B cell (primary cell): ENCODE results near the gene VPS9D1. TPM values are rescaled to one million over a fixed set of nuclear protein-coding genes. Genes with fewer than 3 reads are reported as not detected.

ENCODE experiments used
- ATAC-seq: fragments of 200-7000 bp; cut with Tn5 transposase; one replicate; pipeline ENCODE4 v1.10.0; 2021; ENCODE audit warnings: low read depth, mild to moderate bottlenecking, moderate number of reproducible peaks, moderate library complexity
- CTCF ChIA-PET: fragments of 350-600 bp; sonication (Branson Sonifier 250); formaldehyde crosslinking; loops from one replicate; lab custom pipeline; 2021; ENCODE audit warnings: antibody characterized with exemption, inconsistent platforms; lab: Charles Lee
- POLR2A ChIA-PET: fragments of 350-600 bp; sonication (Branson Sonifier 250); formaldehyde crosslinking; loops from one replicate; lab custom pipeline; 2021; ENCODE audit warnings: antibody characterized with exemption; lab: Charles Lee
- DNase-seq: peaks from one replicate; pipeline ENCODE4 v3.0.0; 2013
- H2AFZ ChIP-seq: 2 replicates; pipeline ENCODE4 v1.6.1; 2012; ENCODE audit warnings: mild to moderate bottlenecking, low read depth, low read length; ENCODE audit not compliant: insufficient read depth, poor library complexity, severe bottlenecking
- H3K27ac ChIP-seq, 2 donors: 1 replicate in 1 of 2; 2 replicates in 1 of 2; pipeline ENCODE4 v1.5.1; 2012 to 2013; ENCODE audit warnings: low read length in 2 of 2, mild to moderate bottlenecking in 2 of 2, moderate library complexity in 1 of 2
- H3K27me3 ChIP-seq, 4 experiments: fragments of 200-600 bp in 1 of 4; sonication (generic) in 1 of 4; replicated peaks in 1 of 4; 1 replicate in 2 of 4; 2 replicates in 2 of 4; pipeline versions ENCODE4 v1.6.1 to v1.7.0; 2013 to 2016; ENCODE audit warnings: low read length in 3 of 4, mild to moderate bottlenecking in 2 of 4, mixed read lengths in 1 of 4, moderate library complexity in 1 of 4; ENCODE audit not compliant: insufficient read depth in 4 of 4, control insufficient read depth in 3 of 4; ENCODE audit errors: control extremely low read depth in 1 of 4
- H3K36me3 ChIP-seq, 2 experiments: replicated peaks in 1 of 2; 1 replicate in 1 of 2; 2 replicates in 1 of 2; pipeline versions ENCODE4 v1.6.1 to v1.7.1; 2013; ENCODE audit warnings: low read length in 1 of 2; ENCODE audit not compliant: insufficient read depth in 2 of 2, control insufficient read depth in 1 of 2; ENCODE audit errors: control extremely low read depth in 1 of 2, extremely low read depth in 1 of 2
- H3K4me1 ChIP-seq, 2 donors: fragments of 200-600 bp in 1 of 2; sonication (generic) in 1 of 2; 1 replicate in 1 of 2; 2 replicates in 1 of 2; pipeline versions ENCODE4 v1.5.1 to v1.6.1; 2013 to 2017; ENCODE audit warnings: low read length in 2 of 2; ENCODE audit not compliant: control insufficient read depth in 2 of 2, insufficient read depth in 2 of 2
- H3K4me2 ChIP-seq: replicated peaks from 2 replicates; pipeline ENCODE3; 2012; ENCODE audit warnings: mild to moderate bottlenecking, low read depth, low read length; ENCODE audit not compliant: poor library complexity, severe bottlenecking
- H3K4me3 ChIP-seq, 5 experiments: fragments of 200-600 bp in 1 of 5; sonication (generic) in 1 of 5; 1 replicate in 3 of 5; 2 replicates in 2 of 5; pipeline versions ENCODE4 v1.5.1 to v1.7.0; 2011 to 2016; ENCODE audit warnings: low read length in 4 of 5, mild to moderate bottlenecking in 4 of 5, low read depth in 2 of 5, control low read depth in 1 of 5, moderate library complexity in 1 of 5; ENCODE audit not compliant: insufficient read depth in 1 of 5; ENCODE audit errors: control extremely low read depth in 1 of 5, extremely low read depth in 1 of 5
- H3K79me2 ChIP-seq: fragments of 200-600 bp; sonication (generic); one replicate; pipeline ENCODE4 v1.6.0; 2016; ENCODE audit warnings: low read length; ENCODE audit not compliant: control insufficient read depth, insufficient read depth
- H3K9ac ChIP-seq: fragments of 200-600 bp; sonication (generic); 2 replicates; pipeline ENCODE4 v1.6.1; 2017; ENCODE audit warnings: mild to moderate bottlenecking, low read length, moderate library complexity
- H3K9me3 ChIP-seq, 3 donors: one replicate each; pipeline versions ENCODE4 v1.6.1 to v1.7.1; 2013; ENCODE audit warnings: low read length in 2 of 3; ENCODE audit not compliant: control insufficient read depth in 2 of 3, insufficient read depth in 1 of 3; ENCODE audit errors: control extremely low read depth in 1 of 3
- H4K20me1 ChIP-seq: 2 replicates; pipeline ENCODE4 v1.6.0; 2012; ENCODE audit warnings: mild to moderate bottlenecking, low read length; ENCODE audit not compliant: insufficient read depth, control insufficient read depth, poor library complexity, severe bottlenecking
- H3K27ac Mint-ChIP-seq: one replicate; pipeline ENCODE4 v1.8.0; 2021; ENCODE audit warnings: mixed read lengths
- H3K27me3 Mint-ChIP-seq: one replicate; pipeline ENCODE4 v1.8.0; 2021; ENCODE audit warnings: mixed read lengths
- H3K4me1 Mint-ChIP-seq: one replicate; pipeline ENCODE4 v1.8.0; 2021; ENCODE audit warnings: mixed read lengths
- H3K4me3 Mint-ChIP-seq: one replicate; pipeline ENCODE4 v1.8.0; 2021; ENCODE audit warnings: mixed read lengths
- H3K9me3 Mint-ChIP-seq: one replicate; pipeline ENCODE4 v1.8.0; 2022; ENCODE audit warnings: mixed read lengths; ENCODE audit not compliant: insufficient read depth
- CTCF ChIP-seq: fragments of 200-600 bp; IDR thresholded peaks from one replicate; pipeline ENCODE4 v1.8.0; 2022; ENCODE audit warnings: antibody characterized with exemption, mild to moderate bottlenecking
- EZH2 ChIP-seq: IDR thresholded peaks from 2 replicates; pipeline ENCODE4 v1.6.1; 2012; ENCODE audit warnings: borderline replicate concordance, low read depth, mild to moderate bottlenecking, moderate library complexity, low read length; ENCODE audit not compliant: insufficient read depth, poor library complexity, severe bottlenecking
- WGBS: methylation state at CpG from one replicate; pipeline ENCODE4 v1.1.5; 2013; ENCODE audit warnings: missing lambda C conversion rate; ENCODE audit not compliant: insufficient coverage; 5-methylcytosine and 5-hydroxymethylcytosine counted together
- intact Hi-C: fragments of 100-400 bp; cut with micrococcal nuclease; formaldehyde crosslinking; loops from one replicate; pipeline ENCODE4 v1.10.0; 2022
- polyA plus RNA-seq: library from polyadenylated mRNA; depleted of rRNA; stranded (reverse); fragments of >200 nt; gene quantifications from 2 replicates; pipeline ENCODE4 v1.2.3, GENCODE V29; 2012
- total RNA-seq, 2 donors: library from RNA; stranded (reverse); fragments of 120-200 nt in 1 of 2; gene quantifications; 1 replicate in 1 of 2; 2 replicates in 1 of 2; pipeline versions ENCODE4 v1.2.3 to v1.2.4, GENCODE V29; 2013 to 2022

The VPS9D1 gene
- total and polyA plus RNA-seq, 2 donors (not counting 1 experiment from before 2014, with no cell fraction given): 14.6 to 24.0 TPM

GRCh38 chr16:89686520-89687091 is 34.1 kb downstream of the VPS9D1 start, which contains the start of gene CDK10:
TSS of gene CDK10 (plus strand) at chr16:89686689. CDS start at chr16:89686711, 22 bp downstream.
- Histone ChIP-seq H3K79me2 (peaks cover 32% of the 10 kb centered on the region), H3K9ac (peak within 1 kb of the TSS; percentile 91), H3K4me2 (peak within 1 kb of the TSS; percentile 100), H3K4me1 (peaks cover 7 to 15% of the 10 kb centered on the region in 2 donors), H3K4me3 (peak within 1 kb of the TSS; percentile 52 to 96 (median 78)), H2AFZ (peak within 1 kb of the TSS; percentile 99), H3K9me3 (no peaks in the 10 kb centered on the region), H3K27ac (peak within 1 kb of the TSS; percentile 54 to 83), H3K36me3 (peaks cover 2 to 13% of the 10 kb centered on the region in 2 experiments), H3K27me3 (no peaks in the 10 kb centered on the region), H4K20me1 (peaks cover 13% of the 10 kb centered on the region)
- H3K27me3 Mint-ChIP-seq: no peaks in the 10 kb centered on the region
- ChIA-PET POLR2A (interaction anchor here (0.6 to 1.5 kb wide), 6 partner anchors 10 to 187 kb away, joined by 3 to 8 read pairs (median 6); partner anchors contain the start of genes SPATA2L and TCF25), CTCF (interaction anchor here (1.0 to 1.9 kb wide), 3 partner anchors 13 to 174 kb away, joined by 3 to 8 read pairs (median 3); no protein-coding TSS in a partner anchor)
- no peaks in the 10 kb centered on the region for H3K9me3 Mint-ChIP-seq
- ATAC-seq (peak; percentile 90), DNase-seq (peak; percentile 94)
- under 1% methylated on average over 67 of the region's 67 CpGs for WGBS
- TF ChIP-seq CTCF: no peak
- intact Hi-C loops: loop anchor here (1.0 to 5.0 kb wide), 5 partner anchors 14 to 188 kb away; partner anchors contain the start of genes RPL13, VPS9D1 and ZNF276
- peak within 1 kb of the TSS; percentile 96 for H3K4me3 Mint-ChIP-seq
- peak within 1 kb of the TSS; percentile 97 for H3K27ac Mint-ChIP-seq
- peaks cover 18% of the 10 kb centered on the region for H3K4me1 Mint-ChIP-seq

DNA sequence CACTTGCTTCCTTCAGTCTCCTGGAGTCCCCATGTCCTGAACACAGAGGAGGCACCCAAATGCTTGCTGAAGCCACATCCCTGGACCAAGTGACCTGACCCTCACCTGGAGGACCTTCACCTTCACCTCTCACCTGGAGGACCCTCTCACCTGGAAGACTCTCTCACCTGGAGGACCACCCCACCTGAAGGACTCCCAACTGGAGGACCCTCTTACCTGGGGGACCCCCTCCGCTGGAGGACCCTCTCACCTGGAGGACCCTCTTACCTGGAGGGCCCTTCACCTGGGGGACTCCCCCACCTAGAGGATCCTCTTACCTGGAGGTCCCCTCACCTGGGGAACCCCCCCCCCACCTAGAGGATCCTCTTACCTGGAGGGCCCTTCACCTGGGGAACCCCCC is 34.8 kb downstream of the VPS9D1 start:
- Histone ChIP-seq H3K36me3 (peaks cover 2 to 8% of the 10 kb centered on the region in 2 experiments), H3K4me1 (peaks cover 7 to 15% of the 10 kb centered on the region in 2 donors), H3K27me3 (no peaks in the 10 kb centered on the region), H3K79me2 (peaks cover 32% of the 10 kb centered on the region), H3K9me3 (no peaks in the 10 kb centered on the region), H3K4me2 (peak overlapping the region; percentile 100), H3K4me3 (peak overlapping the region in 1 of 5 experiments; percentile 96), H3K9ac (peak overlapping the region; percentile 91), H2AFZ (peak overlapping the region; percentile 99), H4K20me1 (peaks cover 13% of the 10 kb centered on the region), H3K27ac (no peak overlapping the region)
- ATAC-seq (no peak), DNase-seq (peak; percentile 26)
- POLR2A ChIA-PET: interaction anchor here (0.6 to 1.5 kb wide), 3 partner anchors 11 to 15 kb away, joined by 5 to 8 read pairs (median 6); partner anchors contain the start of gene SPATA2L
- H3K4me3 Mint-ChIP-seq: peak overlapping the region; percentile 74
- H3K27me3 Mint-ChIP-seq: no peaks in the 10 kb centered on the region
- CTCF ChIA-PET: interaction anchor here (1.0 to 1.9 kb wide), 2 partner anchors 14 to 127 kb away, joined by 3 to 8 read pairs; no protein-coding TSS in a partner anchor
- H3K4me1 Mint-ChIP-seq: peaks cover 18% of the 10 kb centered on the region
- no CpG with 5 or more reads among the region's 1 CpG for WGBS
- intact Hi-C loops: loop anchor here (1.0 to 5.0 kb wide), 5 partner anchors 14 to 188 kb away; partner anchors contain the start of genes RPL13, VPS9D1 and ZNF276
- H3K27ac Mint-ChIP-seq: peak overlapping the region; percentile 59
- no peaks in the 10 kb centered on the region for H3K9me3 Mint-ChIP-seq
- TF ChIP-seq CTCF (no peak), EZH2 (no peak)
